ENCODE data around the gene RCBTB1.

The RCBTB1 gene

DNA sequence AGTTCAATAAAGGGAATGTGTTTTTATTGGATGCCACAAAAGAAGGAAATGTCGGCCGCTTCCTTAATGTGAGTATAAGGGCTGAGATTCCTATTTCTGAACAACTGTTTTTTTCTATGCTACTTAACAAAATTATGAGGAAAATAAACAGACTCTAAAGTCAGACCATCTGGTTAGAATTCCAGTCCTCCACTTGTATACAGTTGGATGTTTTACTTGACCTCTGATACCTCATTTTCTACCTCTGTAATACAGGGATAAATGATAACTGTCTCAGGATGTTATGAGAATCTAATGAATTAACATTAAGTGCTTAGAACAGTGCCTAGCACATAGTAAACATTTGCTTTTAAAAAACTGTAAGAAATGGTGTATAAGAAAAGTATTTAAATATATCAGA, 96.8 kb downstream of the RCBTB1 start:
- no peaks in the 10 kb centered on the region for H3K27me3 Mint-ChIP-seq
- no peaks in the 10 kb centered on the region for H3K9me3 Mint-ChIP-seq (ENCODE audit: low read depth)
- H3K27ac Mint-ChIP-seq = no peak overlapping the region
- H3K4me3 Mint-ChIP-seq = no peak overlapping the region
- no peaks in the 10 kb centered on the region for H3K4me1 Mint-ChIP-seq (ENCODE audit: low read depth)
- peaks cover 6% of the 10 kb centered on the region for H3K36me3 Mint-ChIP-seq

All from activated naive CD8-positive, alpha-beta T cell (primary cell).